Hematopoietic multipotent progenitor cell treated with erythropoietin and hydrocortisone succinate and interleukin-3 and kit ligand, for 8 days (in vitro differentiated cells): ENCODE measurements around the gene NBPF12.
"Not testable (repeated sequence)": the region's sequence is repeated elsewhere in the genome, so short reads cannot be mapped to it uniquely, and the experiment has no call there.

ENCODE experiments used
- DNase-seq: peaks from one replicate; pipeline ENCODE4 v3.0.0-alpha.2; 2015

The NBPF12 gene

GRCh38 chr1:146938242-146938902 lies at the start of gene NBPF12:
Gene NBPF12 (plus strand): TSS chr1:146938324. CDS start chr1:146960144, 21,820 bp downstream.
- DNase-seq, result peak; percentile 88

GRCh38 chr1:146891355-146891754 lies 46.8 kb upstream of the NBPF12 start:
- not testable (repeated sequence) for DNase-seq

- not testable (repeated sequence) for DNase-seq
Measured at GRCh38 chr1:146892331-146892730, 45.8 kb upstream of the NBPF12 start.

- DNase-seq, result not testable (repeated sequence)
Measured at GRCh38 chr1:146907565-146908261, 30.4 kb upstream of the NBPF12 start.

- DNase-seq, result peak; percentile 1
Measured at GRCh38 chr1:146912975-146913374, 25.1 kb upstream of the NBPF12 start.

- not testable (repeated sequence) for DNase-seq
Measured at GRCh38 chr1:146920811-146921210, 17.3 kb upstream of the NBPF12 start.

- not testable (repeated sequence) for DNase-seq
Measured at GRCh38 chr1:146922614-146923013, 15.5 kb upstream of the NBPF12 start.

GRCh38 chr1:146924106-146924505 lies 14.0 kb upstream of the NBPF12 start:
- not testable (repeated sequence) for DNase-seq

- DNase-seq, result not testable (repeated sequence)
Measured at GRCh38 chr1:146926413-146926812, 11.7 kb upstream of the NBPF12 start.

GRCh38 chr1:146930225-146930624 lies 7.9 kb upstream of the NBPF12 start:
- DNase-seq, result not testable (repeated sequence)

GRCh38 chr1:146934390-146935223 lies 3.5 kb upstream of the NBPF12 start:
- DNase-seq, result peak; percentile 83

- DNase-seq, result not testable (repeated sequence)
Measured at GRCh38 chr1:146937462-146937861, 662 bp upstream of the NBPF12 start.

GRCh38 chr1:146938927-146939786 lies 1.0 kb downstream of the NBPF12 start:
- DNase-seq, result peak; percentile 0

GRCh38 chr1:146940293-146940692 lies 2.2 kb downstream of the NBPF12 start:
- not testable (repeated sequence) for DNase-seq

- not testable (repeated sequence) for DNase-seq
Measured at GRCh38 chr1:146943342-146943886, 5.3 kb downstream of the NBPF12 start.

- DNase-seq, result not testable (repeated sequence)
Measured at GRCh38 chr1:146948127-146948526, 10.0 kb downstream of the NBPF12 start.

GRCh38 chr1:146964340-146964739 lies 26.2 kb downstream of the NBPF12 start:
- DNase-seq, result not testable (repeated sequence)

- peak; percentile 3 for DNase-seq
Measured at GRCh38 chr1:146966351-146966750, 28.2 kb downstream of the NBPF12 start.

- not testable (repeated sequence) for DNase-seq
Measured at GRCh38 chr1:146970656-146971055, 32.5 kb downstream of the NBPF12 start.

GRCh38 chr1:146972681-146973080 lies 34.6 kb downstream of the NBPF12 start:
- DNase-seq, result not testable (repeated sequence)

GRCh38 chr1:146985855-146986254 lies 47.7 kb downstream of the NBPF12 start:
- not testable (repeated sequence) for DNase-seq

GRCh38 chr1:146986450-146986849 lies 48.3 kb downstream of the NBPF12 start:
- not testable (repeated sequence) for DNase-seq
